HG02588 (cell line): ENCODE results near the gene PLA2G2F.

Experiments
- ATAC-seq: cut with Tn5 transposase; IDR thresholded peaks from one replicate; pipeline ENCODE4 v1.9.1; 2021; ENCODE audit warnings: mild to moderate bottlenecking, moderate library complexity; ENCODE audit not compliant: unreplicated experiment

Gene PLA2G2F

GRCh38 chr1:20142001-20142710 lies 3.0 kb downstream of the PLA2G2F start:
- no peak for ATAC-seq

GRCh38 chr1:20143318-20143717 lies 4.2 kb downstream of the PLA2G2F start:
- no peak for ATAC-seq

GRCh38 chr1:20143734-20144565 lies 4.8 kb downstream of the PLA2G2F start:
- ATAC-seq: no peak

GRCh38 chr1:20147846-20148570 lies 8.9 kb downstream of the PLA2G2F start:
- no peak for ATAC-seq

GRCh38 chr1:20148571-20149500 lies 9.7 kb downstream of the PLA2G2F start:
- no peak for ATAC-seq

GRCh38 chr1:20149601-20150325 lies 10.6 kb downstream of the PLA2G2F start:
- no peak for ATAC-seq

GRCh38 chr1:20150326-20150705 lies 11.2 kb downstream of the PLA2G2F start:
- no peak for ATAC-seq

- no peak for ATAC-seq
Measured at GRCh38 chr1:20150969-20151368, 11.8 kb downstream of the PLA2G2F start.

- peak; percentile 65 for ATAC-seq
Measured at GRCh38 chr1:20151906-20152598, 12.9 kb downstream of the PLA2G2F start.

GRCh38 chr1:20152599-20152930 lies 13.4 kb downstream of the PLA2G2F start:
- no peak for ATAC-seq

GRCh38 chr1:20153000-20153418 lies 13.9 kb downstream of the PLA2G2F start:
- ATAC-seq: no peak

GRCh38 chr1:20154301-20154831 lies 15.2 kb downstream of the PLA2G2F start:
- ATAC-seq: no peak

GRCh38 chr1:20158358-20159070 lies 19.4 kb downstream of the PLA2G2F start:
- ATAC-seq: no peak

- no peak for ATAC-seq
Measured at GRCh38 chr1:20160034-20160433, 20.9 kb downstream of the PLA2G2F start.

GRCh38 chr1:20164694-20165202 lies 25.6 kb downstream of the PLA2G2F start:
- no peak for ATAC-seq

GRCh38 chr1:20165522-20165951 lies 26.4 kb downstream of the PLA2G2F start:
- no peak for ATAC-seq

GRCh38 chr1:20166051-20166450 lies 26.9 kb downstream of the PLA2G2F start:
- ATAC-seq: no peak

GRCh38 chr1:20167126-20167525 lies 28.0 kb downstream of the PLA2G2F start:
- no peak for ATAC-seq
